Hepatocyte (in vitro differentiated cells): ENCODE data around the gene CLTCL1.

ENCODE experiments used
- EZH2 ChIP-seq: fragments of 200-600 bp; sonication (generic); IDR thresholded peaks from 2 replicates; pipeline ENCODE4 v1.6.1; 2016; ENCODE audit warnings: antibody characterized with exemption, mild to moderate bottlenecking, borderline replicate concordance
- TF ChIP-seq, protein P1 (sequence below): fragments of 200-600 bp; sonication (generic); IDR thresholded peaks from 2 replicates; pipeline ENCODE4 v1.5.1; 2016; ENCODE audit warnings: antibody characterized with exemption, mild to moderate bottlenecking; ENCODE audit not compliant: poor library complexity

DNA sequence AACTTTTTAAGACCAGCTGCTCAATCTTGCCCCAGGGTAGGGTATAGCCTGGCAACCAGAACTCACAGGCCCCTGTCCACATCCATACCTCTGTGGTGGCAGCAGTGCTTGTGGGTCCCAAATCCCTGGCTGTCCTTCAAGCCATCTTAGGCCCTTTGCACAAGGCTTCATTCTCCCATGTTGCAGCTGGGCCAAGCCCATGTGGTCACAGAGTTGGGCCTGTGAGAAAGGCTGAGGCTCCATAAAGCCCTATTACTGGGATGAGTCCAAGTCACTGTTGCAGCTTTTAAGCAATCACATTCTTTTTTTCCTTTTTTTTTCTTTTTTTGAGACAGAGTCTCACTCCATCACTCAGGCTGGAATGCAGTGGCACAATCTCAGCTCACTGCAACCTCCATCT is 65.1 kb downstream of the CLTCL1 start:
- no peak for TF ChIP-seq EZH2
- TF ChIP-seq, protein P1, sequence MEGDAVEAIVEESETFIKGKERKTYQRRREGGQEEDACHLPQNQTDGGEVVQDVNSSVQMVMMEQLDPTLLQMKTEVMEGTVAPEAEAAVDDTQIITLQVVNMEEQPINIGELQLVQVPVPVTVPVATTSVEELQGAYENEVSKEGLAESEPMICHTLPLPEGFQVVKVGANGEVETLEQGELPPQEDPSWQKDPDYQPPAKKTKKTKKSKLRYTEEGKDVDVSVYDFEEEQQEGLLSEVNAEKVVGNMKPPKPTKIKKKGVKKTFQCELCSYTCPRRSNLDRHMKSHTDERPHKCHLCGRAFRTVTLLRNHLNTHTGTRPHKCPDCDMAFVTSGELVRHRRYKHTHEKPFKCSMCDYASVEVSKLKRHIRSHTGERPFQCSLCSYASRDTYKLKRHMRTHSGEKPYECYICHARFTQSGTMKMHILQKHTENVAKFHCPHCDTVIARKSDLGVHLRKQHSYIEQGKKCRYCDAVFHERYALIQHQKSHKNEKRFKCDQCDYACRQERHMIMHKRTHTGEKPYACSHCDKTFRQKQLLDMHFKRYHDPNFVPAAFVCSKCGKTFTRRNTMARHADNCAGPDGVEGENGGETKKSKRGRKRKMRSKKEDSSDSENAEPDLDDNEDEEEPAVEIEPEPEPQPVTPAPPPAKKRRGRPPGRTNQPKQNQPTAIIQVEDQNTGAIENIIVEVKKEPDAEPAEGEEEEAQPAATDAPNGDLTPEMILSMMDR, result no peak
